ENCODE measurements around the gene DEGS2. TPM values are rescaled to one million over a fixed set of nuclear protein-coding genes. Genes with fewer than 3 reads are reported as not detected.

Gene DEGS2
- total and polyA plus RNA-seq, 2 donors (not counting 1 experiment from before 2014, with no cell fraction given): 0.82 to 6.4 TPM

DNA sequence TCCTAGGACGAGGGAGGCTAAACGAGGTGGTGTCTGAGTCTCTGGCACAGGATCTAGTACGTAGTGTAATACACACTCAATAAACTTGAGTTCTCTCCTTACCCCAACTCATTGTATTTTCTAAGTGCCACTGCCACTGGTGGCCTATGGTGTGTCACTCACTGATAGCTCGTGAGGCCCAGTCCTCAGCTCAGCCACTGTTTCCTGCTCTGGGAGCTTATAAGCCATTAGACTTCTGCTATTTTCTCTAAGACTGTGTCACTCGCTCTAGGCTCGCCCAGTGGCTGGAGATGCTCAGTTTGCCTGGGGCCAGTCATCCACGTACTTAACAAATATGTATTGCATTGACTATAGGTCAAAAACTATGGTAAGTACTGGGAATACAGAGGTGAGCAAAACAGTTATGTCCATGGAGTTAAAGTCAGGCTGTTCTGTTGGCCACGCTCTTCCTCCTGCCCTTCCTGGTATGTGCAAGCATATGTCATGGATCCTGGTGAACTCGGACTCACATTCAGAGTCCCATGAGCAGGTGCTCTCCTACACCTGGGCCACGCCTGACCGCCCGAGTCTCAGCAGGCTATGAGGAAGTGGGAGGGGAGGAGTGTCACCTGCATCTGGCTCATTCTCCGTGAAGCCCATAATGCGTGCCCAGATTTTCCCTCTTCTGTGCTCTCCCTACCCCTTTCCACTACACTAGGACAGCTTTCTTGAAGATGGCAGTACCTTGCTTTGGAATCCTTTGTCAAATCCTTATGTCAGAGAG lies 41.6 kb downstream of the DEGS2 start:
- Histone ChIP-seq H3K79me2 (ENCODE audit: control insufficient read depth, insufficient read depth, low read length) (peaks cover 57% of the 10 kb centered on the region), H3K9me3 (ENCODE audit: control extremely low read depth in 1 of 3, control insufficient read depth in 2 of 3, insufficient read depth in 1 of 3, low read length in 2 of 3) (no peaks in the 10 kb centered on the region), H3K36me3 (replicated peaks in 1 of 2; ENCODE audit: control extremely low read depth in 1 of 2, control insufficient read depth in 1 of 2, extremely low read depth in 1 of 2, insufficient read depth in 2 of 2, low read length in 1 of 2) (peaks cover 0 to 83% of the 10 kb centered on the region in 2 experiments), H3K4me3 (ENCODE audit: control extremely low read depth in 1 of 5, extremely low read depth in 1 of 5, insufficient read depth in 1 of 5, low read depth in 2 of 5, low read length in 4 of 5) (no peak overlapping the region), H3K9ac (ENCODE audit: low read length) (no peak overlapping the region), H4K20me1 (ENCODE audit: control insufficient read depth, insufficient read depth, low read length, poor library complexity, severe bottlenecking) (peaks cover 98% of the 10 kb centered on the region), H3K4me1 (ENCODE audit: control insufficient read depth in 2 of 2, insufficient read depth in 2 of 2, low read length in 2 of 2) (peaks cover 11 to 14% of the 10 kb centered on the region in 2 donors), H2AFZ (ENCODE audit: insufficient read depth, low read depth, low read length, poor library complexity, severe bottlenecking) (no peak overlapping the region), H3K27ac (ENCODE audit: low read length in 2 of 2) (peak overlapping the region; percentile 2 to 62), H3K27me3 (replicated peaks in 1 of 4; ENCODE audit: control extremely low read depth in 1 of 4, control insufficient read depth in 3 of 4, insufficient read depth in 4 of 4, low read length in 3 of 4) (no peaks in the 10 kb centered on the region), H3K4me2 (replicated peaks; ENCODE audit: low read depth, low read length, poor library complexity, severe bottlenecking) (peak overlapping the region; percentile 22)
- Mint-ChIP-seq H3K27me3 (no peaks in the 10 kb centered on the region), H3K27ac (peak overlapping the region; percentile 89), H3K4me3 (no peak overlapping the region), H3K4me1 (peaks cover 28% of the 10 kb centered on the region), H3K9me3 (ENCODE audit: insufficient read depth) (no peaks in the 10 kb centered on the region)
- TF ChIP-seq, protein P1, sequence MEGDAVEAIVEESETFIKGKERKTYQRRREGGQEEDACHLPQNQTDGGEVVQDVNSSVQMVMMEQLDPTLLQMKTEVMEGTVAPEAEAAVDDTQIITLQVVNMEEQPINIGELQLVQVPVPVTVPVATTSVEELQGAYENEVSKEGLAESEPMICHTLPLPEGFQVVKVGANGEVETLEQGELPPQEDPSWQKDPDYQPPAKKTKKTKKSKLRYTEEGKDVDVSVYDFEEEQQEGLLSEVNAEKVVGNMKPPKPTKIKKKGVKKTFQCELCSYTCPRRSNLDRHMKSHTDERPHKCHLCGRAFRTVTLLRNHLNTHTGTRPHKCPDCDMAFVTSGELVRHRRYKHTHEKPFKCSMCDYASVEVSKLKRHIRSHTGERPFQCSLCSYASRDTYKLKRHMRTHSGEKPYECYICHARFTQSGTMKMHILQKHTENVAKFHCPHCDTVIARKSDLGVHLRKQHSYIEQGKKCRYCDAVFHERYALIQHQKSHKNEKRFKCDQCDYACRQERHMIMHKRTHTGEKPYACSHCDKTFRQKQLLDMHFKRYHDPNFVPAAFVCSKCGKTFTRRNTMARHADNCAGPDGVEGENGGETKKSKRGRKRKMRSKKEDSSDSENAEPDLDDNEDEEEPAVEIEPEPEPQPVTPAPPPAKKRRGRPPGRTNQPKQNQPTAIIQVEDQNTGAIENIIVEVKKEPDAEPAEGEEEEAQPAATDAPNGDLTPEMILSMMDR (IDR thresholded peaks at IDR 0.05): no peak
- TF ChIP-seq EZH2 (IDR thresholded peaks at IDR 0.05; ENCODE audit: borderline replicate concordance, insufficient read depth, low read depth, low read length, poor library complexity, severe bottlenecking): no peak
- DNase-seq (peak; percentile 31), ATAC-seq (ENCODE audit: low read depth) (peak; percentile 47)
- ChIA-PET POLR2A (interaction anchor here (0.6 kb wide), 1 partner anchor 59 kb away, joined by 13 read pairs; no protein-coding TSS in a partner anchor), CTCF (interaction anchor here (1.3 to 24.4 kb wide), 3 partner anchors 10 to 75 kb away, joined by 4 to 495 read pairs (median 24); partner anchors contain the start of gene EVL)
- 81% methylated on average over 6 of the region's 14 CpGs for WGBS (ENCODE audit: insufficient coverage)
- intact Hi-C loops (cut with micrococcal nuclease): no loop called here

DNA sequence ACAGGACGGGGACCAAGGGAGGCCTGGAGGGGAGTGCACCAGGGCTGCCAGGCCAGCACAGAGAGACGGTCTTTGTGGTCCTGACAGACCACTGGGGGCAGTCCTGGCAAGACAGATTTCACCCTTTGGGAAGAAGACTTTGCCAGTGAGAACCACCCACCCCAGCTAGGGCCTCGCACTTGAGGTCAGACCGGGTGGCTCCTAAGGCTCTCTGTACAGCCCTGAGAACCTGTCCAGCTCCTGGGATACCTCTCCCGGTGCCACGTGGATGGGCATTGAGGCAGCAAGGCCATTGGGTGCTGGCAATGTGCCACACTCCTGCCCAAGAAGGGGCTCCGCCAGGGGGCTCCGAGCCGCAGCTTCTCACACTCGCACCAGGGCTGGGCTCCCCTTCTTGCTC lies 42.4 kb downstream of the DEGS2 start:
- H3K27me3 ChIP-seq (replicated peaks in 1 of 4; ENCODE audit: control extremely low read depth in 1 of 4, control insufficient read depth in 3 of 4, insufficient read depth in 4 of 4, low read length in 3 of 4): no peaks in the 10 kb centered on the region
- ChIA-PET CTCF (interaction anchor here (1.3 to 24.4 kb wide), 3 partner anchors 9 to 76 kb away, joined by 4 to 495 read pairs (median 24); partner anchors contain the start of gene EVL), POLR2A (interaction anchor here (0.6 kb wide), 1 partner anchor 58 kb away, joined by 13 read pairs; no protein-coding TSS in a partner anchor)
- no peak overlapping the region for H3K4me3 ChIP-seq (ENCODE audit: control extremely low read depth in 1 of 5, extremely low read depth in 1 of 5, insufficient read depth in 1 of 5, low read depth in 2 of 5, low read length in 4 of 5)
- H3K27ac ChIP-seq (ENCODE audit: low read length in 2 of 2): peak overlapping the region in 1 of 2 donors; percentile 62
- Mint-ChIP-seq H3K9me3 (ENCODE audit: insufficient read depth) (no peaks in the 10 kb centered on the region), H3K4me1 (peaks cover 28% of the 10 kb centered on the region), H3K4me3 (no peak overlapping the region), H3K27me3 (no peaks in the 10 kb centered on the region), H3K27ac (peak overlapping the region; percentile 37)
- whole genome bisulfite sequencing (ENCODE audit: insufficient coverage): 96% methylated on average over 8 of the region's 10 CpGs
- no peak for ATAC-seq (ENCODE audit: low read depth)
- H3K9ac ChIP-seq (ENCODE audit: low read length): no peak overlapping the region
- H3K36me3 ChIP-seq (replicated peaks in 1 of 2; ENCODE audit: control extremely low read depth in 1 of 2, control insufficient read depth in 1 of 2, extremely low read depth in 1 of 2, insufficient read depth in 2 of 2, low read length in 1 of 2): peaks cover 0 to 85% of the 10 kb centered on the region in 2 experiments
- intact Hi-C loops (cut with micrococcal nuclease): no loop called here
- no peak overlapping the region for H3K4me2 ChIP-seq (replicated peaks; ENCODE audit: low read depth, low read length, poor library complexity, severe bottlenecking)
- H3K79me2 ChIP-seq (ENCODE audit: control insufficient read depth, insufficient read depth, low read length): peaks cover 59% of the 10 kb centered on the region
- no peak overlapping the region for H2AFZ ChIP-seq (ENCODE audit: insufficient read depth, low read depth, low read length, poor library complexity, severe bottlenecking)
- DNase-seq: no peak
- peaks cover 11 to 14% of the 10 kb centered on the region in 2 donors for H3K4me1 ChIP-seq (ENCODE audit: control insufficient read depth in 2 of 2, insufficient read depth in 2 of 2, low read length in 2 of 2)
- no peaks in the 10 kb centered on the region for H3K9me3 ChIP-seq (ENCODE audit: control extremely low read depth in 1 of 3, control insufficient read depth in 2 of 3, insufficient read depth in 1 of 3, low read length in 2 of 3)
- peaks cover 99% of the 10 kb centered on the region for H4K20me1 ChIP-seq (ENCODE audit: control insufficient read depth, insufficient read depth, low read length, poor library complexity, severe bottlenecking)
- TF ChIP-seq, protein P1 (IDR thresholded peaks at IDR 0.05): no peak
- TF ChIP-seq EZH2 (IDR thresholded peaks at IDR 0.05; ENCODE audit: borderline replicate concordance, insufficient read depth, low read depth, low read length, poor library complexity, severe bottlenecking): no peak

All from B cell (primary cell).